Sigmoid colon (tissue), 4 donors: ENCODE data around the gene TEAD4.

Source experiments
- EP300 ChIP-seq, 4 donors: sonication (generic); formaldehyde crosslinking; IDR thresholded peaks; one replicate each; pipeline ENCODE4 v1.6.1; 2017; ENCODE audit warnings: antibody characterized with exemption in 4 of 4
- POLR2A ChIP-seq, 2 donors: fragments of 450-650 bp; IDR thresholded peaks; one replicate each; pipeline ENCODE4 v1.6.1; 2016; ENCODE audit warnings: antibody characterized with exemption in 2 of 2, mild to moderate bottlenecking in 2 of 2, moderate library complexity in 2 of 2
- POLR2AphosphoS5 ChIP-seq, 4 donors: sonication (generic); formaldehyde crosslinking; IDR thresholded peaks; one replicate each; pipeline ENCODE4 v1.6.1; 2017; ENCODE audit warnings: antibody characterized with exemption in 4 of 4
- TF ChIP-seq, protein P1 (sequence below), 4 experiments: fragments of 450-650 bp in 3 of 4; fragments of 200-600 bp in 1 of 4; IDR thresholded peaks; one replicate each; pipeline ENCODE4 v1.5.1; 2016 to 2019; ENCODE audit warnings: antibody characterized with exemption in 4 of 4, mild to moderate bottlenecking in 3 of 4, moderate library complexity in 2 of 4

DNA sequence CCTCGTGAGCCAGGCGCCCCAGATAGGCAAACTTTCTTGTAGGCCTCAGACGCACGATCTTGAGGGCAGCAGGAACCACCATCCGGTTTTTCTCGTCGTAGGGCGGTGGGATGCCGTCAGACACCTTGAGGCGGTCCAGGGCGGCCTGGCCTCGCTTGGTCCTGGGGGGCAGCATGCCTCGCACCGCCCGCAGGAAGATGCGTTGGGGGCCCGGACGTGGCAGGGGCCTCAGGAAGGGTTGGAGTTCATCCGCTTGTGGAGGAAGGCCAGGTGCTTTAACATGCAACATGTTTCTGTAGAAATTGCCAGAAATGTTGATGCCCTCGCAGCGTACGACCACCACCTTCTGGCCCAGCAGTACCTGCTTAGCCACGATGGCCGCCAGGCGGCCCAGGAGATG lies 112.5 kb downstream of the TEAD4 start:
- TF ChIP-seq POLR2AphosphoS5 (IDR thresholded peaks at IDR 0.05) = no peak
- no peak for TF ChIP-seq POLR2A (IDR thresholded peaks at IDR 0.05)
- no peak for TF ChIP-seq EP300 (IDR thresholded peaks at IDR 0.05)
- TF ChIP-seq, protein P1, sequence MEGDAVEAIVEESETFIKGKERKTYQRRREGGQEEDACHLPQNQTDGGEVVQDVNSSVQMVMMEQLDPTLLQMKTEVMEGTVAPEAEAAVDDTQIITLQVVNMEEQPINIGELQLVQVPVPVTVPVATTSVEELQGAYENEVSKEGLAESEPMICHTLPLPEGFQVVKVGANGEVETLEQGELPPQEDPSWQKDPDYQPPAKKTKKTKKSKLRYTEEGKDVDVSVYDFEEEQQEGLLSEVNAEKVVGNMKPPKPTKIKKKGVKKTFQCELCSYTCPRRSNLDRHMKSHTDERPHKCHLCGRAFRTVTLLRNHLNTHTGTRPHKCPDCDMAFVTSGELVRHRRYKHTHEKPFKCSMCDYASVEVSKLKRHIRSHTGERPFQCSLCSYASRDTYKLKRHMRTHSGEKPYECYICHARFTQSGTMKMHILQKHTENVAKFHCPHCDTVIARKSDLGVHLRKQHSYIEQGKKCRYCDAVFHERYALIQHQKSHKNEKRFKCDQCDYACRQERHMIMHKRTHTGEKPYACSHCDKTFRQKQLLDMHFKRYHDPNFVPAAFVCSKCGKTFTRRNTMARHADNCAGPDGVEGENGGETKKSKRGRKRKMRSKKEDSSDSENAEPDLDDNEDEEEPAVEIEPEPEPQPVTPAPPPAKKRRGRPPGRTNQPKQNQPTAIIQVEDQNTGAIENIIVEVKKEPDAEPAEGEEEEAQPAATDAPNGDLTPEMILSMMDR (IDR thresholded peaks at IDR 0.05) = no peak
